NCI-H2029 (cell line): ENCODE data around the gene NTRK3.

Source experiments
- DNase-seq: peaks from one replicate; lab custom pipeline; 2025; lab: John Stamatoyannopoulos, UW

NTRK3 gene

GRCh38 chr15:87940768-87941167, 315.8 kb downstream of the NTRK3 start:
- DNase-seq: no peak

- DNase-seq: no peak
Observed at GRCh38 chr15:87939848-87940457, 316.6 kb downstream of the NTRK3 start.

- no peak for DNase-seq
Observed at GRCh38 chr15:87938031-87938430, 318.5 kb downstream of the NTRK3 start.

GRCh38 chr15:87935583-87935982, 321.0 kb downstream of the NTRK3 start:
- no peak for DNase-seq

- DNase-seq: no peak
Observed at GRCh38 chr15:87931584-87931983, 325.0 kb downstream of the NTRK3 start.

- DNase-seq: no peak
Observed at GRCh38 chr15:87930457-87930856, 326.1 kb downstream of the NTRK3 start.

GRCh38 chr15:87929841-87930240, 326.7 kb downstream of the NTRK3 start:
- no peak for DNase-seq

- no peak for DNase-seq
Observed at GRCh38 chr15:87924433-87924832, 332.1 kb downstream of the NTRK3 start.

- no peak for DNase-seq
Observed at GRCh38 chr15:87919064-87919463, 337.5 kb downstream of the NTRK3 start.

- DNase-seq: no peak
Observed at GRCh38 chr15:87917480-87917879, 339.1 kb downstream of the NTRK3 start.

- no peak for DNase-seq
Observed at GRCh38 chr15:87916208-87916607, 340.3 kb downstream of the NTRK3 start.

- no peak for DNase-seq
Observed at GRCh38 chr15:87910301-87910700, 346.2 kb downstream of the NTRK3 start.

- no peak for DNase-seq
Observed at GRCh38 chr15:87907676-87908446, 348.7 kb downstream of the NTRK3 start.

GRCh38 chr15:87906444-87906843, 350.1 kb downstream of the NTRK3 start:
- no peak for DNase-seq

GRCh38 chr15:87902772-87903426, 353.6 kb downstream of the NTRK3 start:
- no peak for DNase-seq

- DNase-seq: no peak
Observed at GRCh38 chr15:87901926-87902690, 354.4 kb downstream of the NTRK3 start.

- DNase-seq: no peak
Observed at GRCh38 chr15:87901008-87901407, 355.5 kb downstream of the NTRK3 start.

- DNase-seq: no peak
Observed at GRCh38 chr15:87896936-87897335, 359.6 kb downstream of the NTRK3 start.

- DNase-seq: no peak
Observed at GRCh38 chr15:87887177-87887576, 369.4 kb downstream of the NTRK3 start.

- DNase-seq: no peak
Observed at GRCh38 chr15:87881026-87881425, 375.5 kb downstream of the NTRK3 start.

GRCh38 chr15:87877822-87878542, 378.6 kb downstream of the NTRK3 start:
- DNase-seq: no peak
